GM18873 (cell line): Measurements from ENCODE around the gene CIDEC.

Experiments
- ATAC-seq: cut with Tn5 transposase; IDR thresholded peaks from one replicate; pipeline ENCODE4 v1.9.1; 2021; ENCODE audit warnings: mild to moderate bottlenecking, moderate library complexity, moderate number of reproducible peaks; ENCODE audit not compliant: unreplicated experiment, low FRiP score

Gene CIDEC

GRCh38 chr3:9818666-9819335 lies 61.3 kb downstream of the CIDEC start:
- ATAC-seq = no peak

GRCh38 chr3:9817436-9817835 lies 62.6 kb downstream of the CIDEC start:
- ATAC-seq = no peak
